ENCODE measurements around the gene SELENON.

Gene SELENON

DNA sequence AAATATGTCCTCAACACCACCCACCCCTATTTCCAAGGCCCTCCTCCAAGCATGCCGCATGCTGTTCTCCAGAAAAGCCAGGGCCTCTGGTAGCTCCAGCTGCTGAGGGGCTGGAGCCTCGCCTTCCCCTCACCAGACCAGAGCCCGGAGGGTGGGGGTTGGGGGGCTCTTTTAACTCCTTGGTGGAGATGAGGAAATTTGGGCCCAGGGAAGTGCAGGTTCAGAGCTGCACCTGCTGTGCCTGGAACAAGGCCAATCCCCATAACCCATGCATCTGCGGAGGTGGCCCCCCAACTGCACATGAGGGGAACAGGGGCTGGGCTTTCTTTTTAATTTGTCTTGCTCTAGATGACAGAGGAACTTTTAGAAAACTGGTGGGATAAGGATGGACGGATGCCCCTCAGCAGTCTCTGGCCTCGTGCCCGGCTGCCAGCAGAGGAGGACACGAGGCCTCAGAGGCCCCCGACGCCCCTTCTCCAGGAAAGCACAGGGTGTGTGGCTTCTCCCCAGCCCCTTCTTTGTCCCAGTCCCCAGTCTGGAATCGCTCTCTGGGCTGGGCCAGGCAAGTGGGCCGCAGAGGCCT lies 550 bp upstream of the SELENON start:
- Histone ChIP-seq H3K4me3 (replicated peaks; ENCODE audit: insufficient read depth, low read length) (peak overlapping the region; percentile 42), H3K27me3 (ENCODE audit: insufficient read depth, poor library complexity, severe bottlenecking) (no peaks in the 10 kb centered on the region), H3K27ac (replicated peaks) (no peak overlapping the region)
- DNase-seq (ENCODE audit: low read depth in 1 of 2, low spot score in 1 of 2), result no peak
- TF ChIP-seq SPI1 (IDR thresholded peaks at IDR 0.05; ENCODE audit: borderline replicate concordance, low read depth) (no peak), POLR2AphosphoS5 (IDR thresholded peaks at IDR 0.05; ENCODE audit: low read depth) (no peak), GABPA (IDR thresholded peaks at IDR 0.05; ENCODE audit: low read depth) (no peak)
- TF ChIP-seq, protein P1, sequence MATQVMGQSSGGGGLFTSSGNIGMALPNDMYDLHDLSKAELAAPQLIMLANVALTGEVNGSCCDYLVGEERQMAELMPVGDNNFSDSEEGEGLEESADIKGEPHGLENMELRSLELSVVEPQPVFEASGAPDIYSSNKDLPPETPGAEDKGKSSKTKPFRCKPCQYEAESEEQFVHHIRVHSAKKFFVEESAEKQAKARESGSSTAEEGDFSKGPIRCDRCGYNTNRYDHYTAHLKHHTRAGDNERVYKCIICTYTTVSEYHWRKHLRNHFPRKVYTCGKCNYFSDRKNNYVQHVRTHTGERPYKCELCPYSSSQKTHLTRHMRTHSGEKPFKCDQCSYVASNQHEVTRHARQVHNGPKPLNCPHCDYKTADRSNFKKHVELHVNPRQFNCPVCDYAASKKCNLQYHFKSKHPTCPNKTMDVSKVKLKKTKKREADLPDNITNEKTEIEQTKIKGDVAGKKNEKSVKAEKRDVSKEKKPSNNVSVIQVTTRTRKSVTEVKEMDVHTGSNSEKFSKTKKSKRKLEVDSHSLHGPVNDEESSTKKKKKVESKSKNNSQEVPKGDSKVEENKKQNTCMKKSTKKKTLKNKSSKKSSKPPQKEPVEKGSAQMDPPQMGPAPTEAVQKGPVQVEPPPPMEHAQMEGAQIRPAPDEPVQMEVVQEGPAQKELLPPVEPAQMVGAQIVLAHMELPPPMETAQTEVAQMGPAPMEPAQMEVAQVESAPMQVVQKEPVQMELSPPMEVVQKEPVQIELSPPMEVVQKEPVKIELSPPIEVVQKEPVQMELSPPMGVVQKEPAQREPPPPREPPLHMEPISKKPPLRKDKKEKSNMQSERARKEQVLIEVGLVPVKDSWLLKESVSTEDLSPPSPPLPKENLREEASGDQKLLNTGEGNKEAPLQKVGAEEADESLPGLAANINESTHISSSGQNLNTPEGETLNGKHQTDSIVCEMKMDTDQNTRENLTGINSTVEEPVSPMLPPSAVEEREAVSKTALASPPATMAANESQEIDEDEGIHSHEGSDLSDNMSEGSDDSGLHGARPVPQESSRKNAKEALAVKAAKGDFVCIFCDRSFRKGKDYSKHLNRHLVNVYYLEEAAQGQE (IDR thresholded peaks at IDR 0.05; ENCODE audit: insufficient replicate concordance, low read depth), result no peak
- TF ChIP-seq, protein P2, sequence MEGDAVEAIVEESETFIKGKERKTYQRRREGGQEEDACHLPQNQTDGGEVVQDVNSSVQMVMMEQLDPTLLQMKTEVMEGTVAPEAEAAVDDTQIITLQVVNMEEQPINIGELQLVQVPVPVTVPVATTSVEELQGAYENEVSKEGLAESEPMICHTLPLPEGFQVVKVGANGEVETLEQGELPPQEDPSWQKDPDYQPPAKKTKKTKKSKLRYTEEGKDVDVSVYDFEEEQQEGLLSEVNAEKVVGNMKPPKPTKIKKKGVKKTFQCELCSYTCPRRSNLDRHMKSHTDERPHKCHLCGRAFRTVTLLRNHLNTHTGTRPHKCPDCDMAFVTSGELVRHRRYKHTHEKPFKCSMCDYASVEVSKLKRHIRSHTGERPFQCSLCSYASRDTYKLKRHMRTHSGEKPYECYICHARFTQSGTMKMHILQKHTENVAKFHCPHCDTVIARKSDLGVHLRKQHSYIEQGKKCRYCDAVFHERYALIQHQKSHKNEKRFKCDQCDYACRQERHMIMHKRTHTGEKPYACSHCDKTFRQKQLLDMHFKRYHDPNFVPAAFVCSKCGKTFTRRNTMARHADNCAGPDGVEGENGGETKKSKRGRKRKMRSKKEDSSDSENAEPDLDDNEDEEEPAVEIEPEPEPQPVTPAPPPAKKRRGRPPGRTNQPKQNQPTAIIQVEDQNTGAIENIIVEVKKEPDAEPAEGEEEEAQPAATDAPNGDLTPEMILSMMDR (IDR thresholded peaks at IDR 0.05; ENCODE audit: insufficient read depth, low read length), result no peak

DNA sequence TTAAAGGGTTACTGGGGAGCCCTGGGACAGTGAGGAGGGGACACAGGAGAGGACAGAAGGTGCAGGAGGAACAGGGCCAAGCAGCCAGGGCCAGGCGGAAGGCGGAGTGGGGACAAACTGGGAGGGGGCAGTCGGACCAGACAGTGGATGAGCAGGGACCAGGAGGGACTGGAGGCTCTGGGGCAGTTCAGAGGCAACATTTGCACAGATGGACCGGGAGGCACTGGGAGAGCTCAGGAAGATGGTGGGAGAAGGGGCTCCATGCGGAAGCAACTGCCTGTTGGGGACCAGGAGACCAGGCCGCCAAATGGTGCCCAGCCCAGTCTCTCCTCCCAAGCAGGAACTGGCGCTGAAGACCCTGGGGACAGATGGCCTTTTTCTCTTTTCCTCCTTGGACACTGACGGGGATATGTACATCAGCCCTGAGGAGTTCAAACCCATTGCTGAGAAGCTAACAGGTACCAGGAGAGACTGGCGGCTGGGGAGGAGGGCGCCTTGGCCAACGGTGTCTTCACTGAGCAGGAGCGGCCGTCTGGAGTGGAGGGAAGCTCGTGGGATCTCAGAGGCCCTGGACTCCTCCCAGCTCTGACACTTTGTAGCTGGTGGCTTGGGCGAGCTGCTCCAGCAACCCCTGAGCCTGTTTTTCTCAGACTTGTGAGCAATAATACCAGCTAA lies 847 bp downstream of the SELENON start:
- H3K4me3 ChIP-seq (replicated peaks; ENCODE audit: insufficient read depth, low read length), result peak overlapping the region; percentile 53
- no peaks in the 10 kb centered on the region for H3K27me3 ChIP-seq (ENCODE audit: insufficient read depth, poor library complexity, severe bottlenecking)
- no peak overlapping the region for H3K27ac ChIP-seq (replicated peaks)
- TF ChIP-seq POLR2AphosphoS5 (IDR thresholded peaks at IDR 0.05; ENCODE audit: low read depth) (no peak), SPI1 (IDR thresholded peaks at IDR 0.05; ENCODE audit: borderline replicate concordance, low read depth) (no peak), GABPA (IDR thresholded peaks at IDR 0.05; ENCODE audit: low read depth) (no peak)
- TF ChIP-seq, protein P1 (IDR thresholded peaks at IDR 0.05; ENCODE audit: insufficient replicate concordance, low read depth), result no peak
- TF ChIP-seq, protein P2 (IDR thresholded peaks at IDR 0.05; ENCODE audit: insufficient read depth, low read length), result no peak
- DNase-seq (ENCODE audit: low read depth in 1 of 2, low spot score in 1 of 2), result no peak

DNA sequence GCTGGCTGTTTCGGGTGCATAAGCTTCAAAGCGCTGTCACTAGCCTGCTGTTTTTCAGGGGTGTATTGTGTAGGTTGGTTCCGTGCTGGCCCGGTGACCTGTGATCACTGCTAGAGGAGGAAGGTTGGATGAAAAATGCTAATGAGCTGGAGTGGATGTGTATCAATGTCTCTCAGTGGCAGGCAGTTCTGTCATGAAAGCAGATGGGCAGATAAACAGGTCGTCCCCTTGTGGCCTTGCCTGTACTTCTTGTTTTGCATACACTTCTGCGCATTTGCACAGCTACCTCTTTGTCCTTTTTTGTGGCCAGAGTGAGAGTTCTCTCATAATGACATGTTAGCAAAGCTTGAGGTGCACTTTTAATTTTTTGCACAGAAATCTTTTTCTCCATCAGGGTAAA lies 2.9 kb downstream of the SELENON start:
- no peak for TF ChIP-seq POLR2AphosphoS5 (IDR thresholded peaks at IDR 0.05; ENCODE audit: low read depth)
- TF ChIP-seq GABPA (IDR thresholded peaks at IDR 0.05; ENCODE audit: low read depth), result no peak
- TF ChIP-seq, protein P2 (IDR thresholded peaks at IDR 0.05; ENCODE audit: insufficient read depth, low read length), result no peak
- no peak for TF ChIP-seq SPI1 (IDR thresholded peaks at IDR 0.05; ENCODE audit: borderline replicate concordance, low read depth)
- TF ChIP-seq, protein P1 (IDR thresholded peaks at IDR 0.05; ENCODE audit: insufficient replicate concordance, low read depth), result no peak
- peak in 1 of 2 experiments; percentile 35 for DNase-seq (ENCODE audit: low read depth in 1 of 2, low spot score in 1 of 2)
- Histone ChIP-seq H3K27ac (replicated peaks) (no peak overlapping the region), H3K27me3 (ENCODE audit: insufficient read depth, poor library complexity, severe bottlenecking) (no peaks in the 10 kb centered on the region), H3K4me3 (replicated peaks; ENCODE audit: insufficient read depth, low read length) (no peak overlapping the region)
